Thymus (tissue), 11 donors: Measurements from ENCODE around the gene CSTF3. TPM values are rescaled to one million over a fixed set of nuclear protein-coding genes. Genes with fewer than 3 reads are reported as not detected.
A peak's percentile ranks its signal among the peaks of the same experiment; 100 is the strongest.

Experiments used
- DNase-seq, 9 donors: peaks; one replicate each; pipeline ENCODE4 v3.0.0-alpha.2; 2013; ENCODE audit warnings: low spot score in 9 of 9, low read depth in 6 of 9, missing footprints in 1 of 9
- H3K27ac ChIP-seq, 2 donors: one replicate each; pipeline ENCODE4 v1.5.1; 2013; ENCODE audit warnings: control low read depth in 1 of 2, low read depth in 1 of 2, low read length in 1 of 2, mild to moderate bottlenecking in 1 of 2, moderate library complexity in 1 of 2
- H3K27me3 ChIP-seq, 2 donors: one replicate each; pipeline ENCODE4 v1.5.1; 2013; ENCODE audit warnings: low read length in 1 of 2; ENCODE audit not compliant: control insufficient read depth in 2 of 2, insufficient read depth in 1 of 2
- H3K36me3 ChIP-seq, 2 donors: one replicate each; pipeline ENCODE4 v1.5.1; 2013; ENCODE audit warnings: low read length in 1 of 2, mild to moderate bottlenecking in 1 of 2, moderate library complexity in 1 of 2; ENCODE audit not compliant: control insufficient read depth in 2 of 2, insufficient read depth in 2 of 2
- H3K4me1 ChIP-seq, 2 donors: one replicate each; pipeline ENCODE4 v1.5.1; 2013; ENCODE audit warnings: low read length in 2 of 2; ENCODE audit not compliant: control insufficient read depth in 2 of 2, insufficient read depth in 2 of 2
- H3K4me3 ChIP-seq, 2 donors: one replicate each; pipeline ENCODE4 v1.5.1; 2013; ENCODE audit warnings: low read length in 2 of 2, control low read depth in 1 of 2, mild to moderate bottlenecking in 1 of 2
- H3K9me3 ChIP-seq, 2 donors: one replicate each; pipeline ENCODE4 v1.5.1; 2013; ENCODE audit warnings: low read length in 1 of 2, mild to moderate bottlenecking in 1 of 2; ENCODE audit not compliant: control insufficient read depth in 2 of 2, insufficient read depth in 1 of 2
- WGBS: extraction: QIAGEN DNeasy Blood & Tissue Kit; methylation state at CpG from one replicate; pipeline ENCODE4 v1.1.7; 2013; 5-methylcytosine and 5-hydroxymethylcytosine counted together
- polyA plus RNA-seq: library from polyadenylated mRNA; stranded (reverse); fragments of 200-250 nt; gene quantifications from one replicate; pipeline ENCODE4 v1.2.3, GENCODE V29; 2013
- total RNA-seq: library from RNA; stranded (reverse); fragments of 120-200 nt; gene quantifications from one replicate; pipeline ENCODE4 v1.2.4, GENCODE V29; 2013
- donor health status: healthy.

The CSTF3 gene
- total and polyA plus RNA-seq, 2 donors, result 23.3 to 46.1 TPM

GRCh38 chr11:33068611-33069340 is 92.5 kb downstream of the CSTF3 start:
- H3K4me3 ChIP-seq, result no peak overlapping the region
- H3K36me3 ChIP-seq, result peaks cover 56 to 72% of the 10 kb centered on the region in 2 donors
- H3K27me3 ChIP-seq, result no peaks in the 10 kb centered on the region
- DNase-seq, result no peak
- H3K9me3 ChIP-seq, result no peaks in the 10 kb centered on the region
- H3K4me1 ChIP-seq, result peaks cover 9 to 20% of the 10 kb centered on the region in 2 donors
- H3K27ac ChIP-seq, result no peak overlapping the region
- 98% methylated on average over 17 of the region's 17 CpGs for WGBS

- DNase-seq, result no peak
- Histone ChIP-seq H3K27ac (peak overlapping the region in 1 of 2 donors; percentile 24), H3K4me3 (no peak overlapping the region), H3K27me3 (no peaks in the 10 kb centered on the region), H3K4me1 (peaks cover 17 to 30% of the 10 kb centered on the region in 2 donors), H3K36me3 (peaks cover 48 to 64% of the 10 kb centered on the region in 2 donors), H3K9me3 (no peaks in the 10 kb centered on the region)
- 96% methylated on average over 3 of the region's 3 CpGs for WGBS
These were observed 94.0 kb downstream of the CSTF3 start for GRCh38 chr11:33067294-33067693.

GRCh38 chr11:33065445-33066178 is 95.7 kb downstream of the CSTF3 start:
- Histone ChIP-seq H3K27me3 (no peaks in the 10 kb centered on the region), H3K27ac (no peak overlapping the region), H3K36me3 (peaks cover 37 to 63% of the 10 kb centered on the region in 2 donors), H3K4me3 (no peak overlapping the region), H3K4me1 (peaks cover 22 to 42% of the 10 kb centered on the region in 2 donors), H3K9me3 (no peaks in the 10 kb centered on the region)
- peak in 8 of 9 donors; percentile 46 to 84 (median 66) for DNase-seq
- 77% methylated on average over 22 of the region's 22 CpGs for WGBS

GRCh38 chr11:33064866-33065265 is 96.4 kb downstream of the CSTF3 start:
- Histone ChIP-seq H3K27me3 (no peaks in the 10 kb centered on the region), H3K4me3 (no peak overlapping the region), H3K9me3 (no peaks in the 10 kb centered on the region), H3K36me3 (peaks cover 33 to 59% of the 10 kb centered on the region in 2 donors), H3K4me1 (peaks cover 30 to 49% of the 10 kb centered on the region in 2 donors), H3K27ac (no peak overlapping the region)
- WGBS, result 94% methylated on average over 5 of the region's 5 CpGs
- DNase-seq, result no peak

GRCh38 chr11:33064033-33064825 is 97.1 kb downstream of the CSTF3 start:
- H3K27me3 ChIP-seq, result no peaks in the 10 kb centered on the region
- no peak for DNase-seq

GRCh38 chr11:33063326-33063881 is 97.9 kb downstream of the CSTF3 start:
- peak in 4 of 9 donors; percentile 18 to 67 (median 34) for DNase-seq
- 12% methylated on average over 3 of the region's 3 CpGs for WGBS
- no peaks in the 10 kb centered on the region for H3K9me3 ChIP-seq
- no peak overlapping the region for H3K4me3 ChIP-seq
- no peaks in the 10 kb centered on the region for H3K27me3 ChIP-seq
- H3K4me1 ChIP-seq, result peaks cover 36 to 54% of the 10 kb centered on the region in 2 donors
- no peak overlapping the region for H3K27ac ChIP-seq
- H3K36me3 ChIP-seq, result peaks cover 27 to 56% of the 10 kb centered on the region in 2 donors

More at GRCh38 chr11:33064033-33064825, 97.1 kb downstream of the CSTF3 start:
- no peak overlapping the region for H3K4me3 ChIP-seq
- H3K4me1 ChIP-seq, result peaks cover 36 to 54% of the 10 kb centered on the region in 2 donors
- 76% methylated on average over 11 of the region's 11 CpGs for WGBS
- H3K36me3 ChIP-seq, result peaks cover 33 to 59% of the 10 kb centered on the region in 2 donors
- H3K27ac ChIP-seq, result peak overlapping the region in 1 of 2 donors; percentile 27
- no peaks in the 10 kb centered on the region for H3K9me3 ChIP-seq

GRCh38 chr11:33062137-33062536 is 99.1 kb downstream of the CSTF3 start:
- H3K9me3 ChIP-seq, result no peaks in the 10 kb centered on the region
- no peak overlapping the region for H3K4me3 ChIP-seq
- peaks cover 21 to 49% of the 10 kb centered on the region in 2 donors for H3K36me3 ChIP-seq
- no peaks in the 10 kb centered on the region for H3K27me3 ChIP-seq
- no peak for DNase-seq
- 97% methylated on average over 5 of the region's 5 CpGs for WGBS
- peaks cover 36 to 49% of the 10 kb centered on the region in 2 donors for H3K4me1 ChIP-seq
- no peak overlapping the region for H3K27ac ChIP-seq

GRCh38 chr11:33060271-33060670 is 101.0 kb downstream of the CSTF3 start:
- peak in 6 of 9 donors; percentile 48 to 87 (median 71) for DNase-seq
- H3K27ac ChIP-seq, result peak overlapping the region in 1 of 2 donors; percentile 70
- H3K4me1 ChIP-seq, result peaks cover 36 to 49% of the 10 kb centered on the region in 2 donors
- no peaks in the 10 kb centered on the region for H3K9me3 ChIP-seq
- peaks cover 12 to 34% of the 10 kb centered on the region in 2 donors for H3K36me3 ChIP-seq
- 8% methylated on average over 3 of the region's 3 CpGs for WGBS
- no peaks in the 10 kb centered on the region for H3K27me3 ChIP-seq
- no peak overlapping the region for H3K4me3 ChIP-seq
